Cardiac fibroblast (primary cell): Measurements from ENCODE around the gene POU2F1.

Experiments used
- DNase-seq, 2 donors: peaks; one replicate each; pipeline versions ENCODE4 v3.0.0 to v3.0.0-alpha.2; 2010; ENCODE audit warnings: low read depth in 2 of 2
- H3K4me3 ChIP-seq, 2 donors: replicated peaks in 1 of 2; 1 replicate in 1 of 2; 2 replicates in 1 of 2; pipeline ENCODE4 v1.5.1; 2011; ENCODE audit warnings: low read depth in 2 of 2, low read length in 2 of 2, mild to moderate bottlenecking in 2 of 2, moderate library complexity in 1 of 2
- TF ChIP-seq, protein P1 (sequence below): IDR thresholded peaks from one replicate; pipeline ENCODE4 v1.5.1; 2011; ENCODE audit warnings: low read depth, mild to moderate bottlenecking, low read length, inconsistent platforms

Gene POU2F1

GRCh38 chr1:167184081-167184480 is 36.6 kb upstream of the POU2F1 start:
- TF ChIP-seq, protein P1, sequence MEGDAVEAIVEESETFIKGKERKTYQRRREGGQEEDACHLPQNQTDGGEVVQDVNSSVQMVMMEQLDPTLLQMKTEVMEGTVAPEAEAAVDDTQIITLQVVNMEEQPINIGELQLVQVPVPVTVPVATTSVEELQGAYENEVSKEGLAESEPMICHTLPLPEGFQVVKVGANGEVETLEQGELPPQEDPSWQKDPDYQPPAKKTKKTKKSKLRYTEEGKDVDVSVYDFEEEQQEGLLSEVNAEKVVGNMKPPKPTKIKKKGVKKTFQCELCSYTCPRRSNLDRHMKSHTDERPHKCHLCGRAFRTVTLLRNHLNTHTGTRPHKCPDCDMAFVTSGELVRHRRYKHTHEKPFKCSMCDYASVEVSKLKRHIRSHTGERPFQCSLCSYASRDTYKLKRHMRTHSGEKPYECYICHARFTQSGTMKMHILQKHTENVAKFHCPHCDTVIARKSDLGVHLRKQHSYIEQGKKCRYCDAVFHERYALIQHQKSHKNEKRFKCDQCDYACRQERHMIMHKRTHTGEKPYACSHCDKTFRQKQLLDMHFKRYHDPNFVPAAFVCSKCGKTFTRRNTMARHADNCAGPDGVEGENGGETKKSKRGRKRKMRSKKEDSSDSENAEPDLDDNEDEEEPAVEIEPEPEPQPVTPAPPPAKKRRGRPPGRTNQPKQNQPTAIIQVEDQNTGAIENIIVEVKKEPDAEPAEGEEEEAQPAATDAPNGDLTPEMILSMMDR = no peak

DNA sequence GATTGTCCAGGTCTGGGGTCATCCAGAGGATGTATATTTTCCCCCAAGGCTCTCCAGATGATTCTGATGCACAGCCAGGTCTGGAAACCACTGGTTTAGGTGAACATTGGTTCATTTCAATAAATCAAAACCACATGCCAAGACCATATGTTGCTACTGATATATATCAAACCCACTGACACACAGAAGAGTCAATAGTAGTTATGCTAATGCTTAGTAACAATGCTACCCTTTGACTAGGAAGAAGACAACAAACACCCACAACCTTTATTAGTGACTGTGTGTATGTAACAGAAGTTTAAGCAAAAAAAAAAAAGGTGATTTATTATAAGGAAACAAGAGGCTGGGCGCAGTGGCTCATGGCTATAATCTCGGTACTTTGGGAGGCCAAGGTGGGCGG is 35.6 kb upstream of the POU2F1 start:
- TF ChIP-seq, protein P1 = no peak
- no peak for DNase-seq
- no peak overlapping the region for H3K4me3 ChIP-seq

More at GRCh38 chr1:167184081-167184480, 36.6 kb upstream of the POU2F1 start:
- no peak overlapping the region for H3K4me3 ChIP-seq
- DNase-seq = no peak

GRCh38 chr1:167185974-167186657 is 34.6 kb upstream of the POU2F1 start:
- no peak overlapping the region for H3K4me3 ChIP-seq
- no peak for DNase-seq
- TF ChIP-seq, protein P1 = no peak

GRCh38 chr1:167186771-167187170 is 33.9 kb upstream of the POU2F1 start:
- TF ChIP-seq, protein P1 = no peak
- H3K4me3 ChIP-seq = no peak overlapping the region
- no peak for DNase-seq

DNA sequence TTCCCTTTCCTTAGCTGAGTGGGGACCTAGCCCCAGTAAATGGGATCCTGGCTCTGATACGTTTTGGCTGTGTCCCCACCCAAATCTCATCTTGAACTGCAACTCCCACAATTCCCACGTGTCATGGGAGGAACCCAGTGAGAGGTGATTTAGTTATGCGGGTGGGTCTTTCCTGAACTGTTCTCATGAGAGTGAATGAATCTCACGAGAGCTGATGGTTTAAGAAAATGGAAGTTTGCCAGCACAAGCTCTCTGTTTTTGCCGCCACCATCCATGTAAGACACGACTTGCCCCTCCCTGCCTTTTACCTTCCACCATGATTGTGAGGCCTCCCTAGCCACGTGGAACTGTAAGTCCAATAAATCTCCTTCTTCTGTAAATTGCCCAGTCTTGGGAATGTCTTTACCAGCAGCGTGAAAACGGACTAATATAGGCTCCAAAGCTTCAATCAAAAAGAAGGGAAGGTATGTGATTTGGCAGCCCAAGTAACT is 29.9 kb upstream of the POU2F1 start:
- H3K4me3 ChIP-seq = no peak overlapping the region
- TF ChIP-seq, protein P1 = no peak
- no peak for DNase-seq

GRCh38 chr1:167191958-167192357 is 28.7 kb upstream of the POU2F1 start:
- no peak for DNase-seq
- no peak overlapping the region for H3K4me3 ChIP-seq
- TF ChIP-seq, protein P1 = no peak
